Measurements from ENCODE around the gene DPYSL4. TPM values are rescaled to one million over a fixed set of nuclear protein-coding genes. Genes with fewer than 3 reads are reported as not detected.

The DPYSL4 gene
- total RNA-seq, 1 experiment from 2014 or later: 26.3 TPM

GRCh38 chr10:132168571-132169030 is 18.1 kb upstream of the DPYSL4 start:
- peaks cover 8 to 14% of the 10 kb centered on the region in 2 experiments for H3K4me1 Mint-ChIP-seq
- Histone ChIP-seq H3K56ac (ENCODE audit: insufficient read length, low read depth, low read length) (no peak overlapping the region), H2AK5ac (ENCODE audit: insufficient read length, low read length) (no peak overlapping the region), H2BK15ac (ENCODE audit: low read depth, low read length) (no peak overlapping the region), H4K20me1 (ENCODE audit: control insufficient read depth, insufficient read depth, insufficient read length) (no peaks in the 10 kb centered on the region), H2BK120ac (ENCODE audit: low read depth, low read length, poor library complexity, severe bottlenecking) (no peak overlapping the region), H3K9ac (ENCODE audit: extremely low read depth, insufficient read length, low read length) (no peak overlapping the region), H3K18ac (ENCODE audit: insufficient read length, low read depth, low read length) (no peak overlapping the region), H3K4me1 (ENCODE audit: insufficient read depth, low read length) (no peaks in the 10 kb centered on the region; the same call in 1 of the 2 replicates), H2BK20ac (ENCODE audit: low read depth, low read length, poor library complexity, severe bottlenecking) (no peak overlapping the region), H3K14ac (ENCODE audit: insufficient read depth, low read length) (no peak overlapping the region), H3K27ac (ENCODE audit: insufficient read length, low read depth, low read length) (no peak overlapping the region), H2BK5ac (ENCODE audit: insufficient read length, low read length) (no peak overlapping the region), H4K5ac (ENCODE audit: insufficient read length, low read depth, low read length) (no peak overlapping the region), H4K91ac (ENCODE audit: insufficient read length, low read depth, low read length) (no peak overlapping the region), H3K23me2 (ENCODE audit: insufficient read length, low read depth, low read length, poor library complexity, severe bottlenecking) (no peaks in the 10 kb centered on the region), H2BK12ac (ENCODE audit: insufficient read length, low read depth, low read length) (no peak overlapping the region), H3K9me3 (ENCODE audit: control insufficient read depth, low read depth, low read length) (no peaks in the 10 kb centered on the region), H2AFZ (ENCODE audit: low read length) (no peak overlapping the region), H3K4ac (ENCODE audit: low read depth, low read length) (no peak overlapping the region), H4K8ac (replicated peaks; ENCODE audit: insufficient read length, low read depth, low read length) (no peak overlapping the region), H3K23ac (ENCODE audit: insufficient read length, low read depth, low read length) (no peak overlapping the region), H3T11ph (ENCODE audit: low read length) (no peak overlapping the region), H3K4me2 (ENCODE audit: insufficient read depth, insufficient read length, low read length) (no peak overlapping the region), H3K79me2 (ENCODE audit: insufficient read depth, low read length) (no peaks in the 10 kb centered on the region), H3K27me3 (ENCODE audit: insufficient read depth, low read length) (no peaks in the 10 kb centered on the region), H3K79me1 (ENCODE audit: insufficient read depth, low read depth, low read length, poor library complexity, severe bottlenecking) (no peaks in the 10 kb centered on the region)
- no peak for DNase-seq
- H3K36me3 Mint-ChIP-seq (ENCODE audit: insufficient read depth in 1 of 3, low read depth in 3 of 3): peaks cover 5 to 6% (median 5%) of the 10 kb centered on the region in 3 experiments; a peak in 5 of 7 replicates
- H3K4me3 Mint-ChIP-seq: no peak overlapping the region
- H3K27ac Mint-ChIP-seq: no peak overlapping the region; a peak in 1 of 7 replicates
- no CpG with 5 or more reads among the region's 28 CpGs for WGBS (ENCODE audit: extremely low coverage, insufficient read length, low lambda C conversion rate)
- peaks cover 24% of the 10 kb centered on the region for H3K27me3 Mint-ChIP-seq (ENCODE audit: low read depth)
- no peak for TF ChIP-seq CTCF (conservative IDR thresholded peaks at IDR 0.05)
- peaks cover 6 to 9% of the 10 kb centered on the region in 2 experiments for H3K9me3 Mint-ChIP-seq

Measured in H9 (cell line).